ENCODE data around the gene KCNG3. TPM values are rescaled to one million over a fixed set of nuclear protein-coding genes. Genes with fewer than 3 reads are reported as not detected.
"Not testable (repeated sequence)": the region's sequence is repeated elsewhere in the genome, so short reads cannot be mapped to it uniquely, and the experiment has no call there.

The KCNG3 gene
- total RNA-seq, 4 donors from 2014 or later, result 0.09 to 0.38 (median 0.29) TPM

- Histone ChIP-seq H3K27ac (no peak overlapping the region), H3K4me1 (no peaks in the 10 kb centered on the region), H3K27me3 (no peaks in the 10 kb centered on the region), H3K9me3 (no peaks in the 10 kb centered on the region), H3K36me3 (no peaks in the 10 kb centered on the region), H3K4me3 (no peak overlapping the region)
- intact Hi-C loops (cut with DNase I), result no loop called here
- DNase-seq, result no peak
- no CpG with 5 or more reads among the region's 6 CpGs for WGBS, 2 donors
- TF ChIP-seq POLR2A (IDR thresholded peaks at IDR 0.05), result no peak
- TF ChIP-seq CTCF (IDR thresholded peaks at IDR 0.05), result no peak
Measured at GRCh38 chr2:42407476-42407875, 86.3 kb downstream of the KCNG3 start.

GRCh38 chr2:42404676-42405075 is 89.1 kb downstream of the KCNG3 start:
- no peak for DNase-seq
- H3K4me3 ChIP-seq, result no peak overlapping the region
- H3K27ac ChIP-seq, result no peak overlapping the region
- no peaks in the 10 kb centered on the region for H3K27me3 ChIP-seq
- no peaks in the 10 kb centered on the region for H3K9me3 ChIP-seq
- WGBS, 2 donors, result 81 to 82% methylated on average over 4 of the region's 4 CpGs
- intact Hi-C loops (cut with DNase I), result no loop called here
- H3K36me3 ChIP-seq, result no peaks in the 10 kb centered on the region
- H3K4me1 ChIP-seq, result no peaks in the 10 kb centered on the region
- TF ChIP-seq CTCF (IDR thresholded peaks at IDR 0.05), result no peak
- TF ChIP-seq POLR2A (IDR thresholded peaks at IDR 0.05), result no peak

- WGBS, 2 donors, result 92 to 94% methylated on average over 6 of the region's 6 CpGs
- Histone ChIP-seq H3K36me3 (no peaks in the 10 kb centered on the region), H3K9me3 (no peaks in the 10 kb centered on the region), H3K4me1 (no peaks in the 10 kb centered on the region), H3K27me3 (no peaks in the 10 kb centered on the region), H3K27ac (no peak overlapping the region), H3K4me3 (no peak overlapping the region)
- no peak for DNase-seq
- intact Hi-C loops (cut with DNase I), result no loop called here
- no peak for TF ChIP-seq POLR2A (IDR thresholded peaks at IDR 0.05)
- no peak for TF ChIP-seq CTCF (IDR thresholded peaks at IDR 0.05)
Measured at GRCh38 chr2:42401773-42402172, 92.0 kb downstream of the KCNG3 start.

GRCh38 chr2:42398052-42398451 is 95.7 kb downstream of the KCNG3 start:
- H3K36me3 ChIP-seq; H3K9me3 ChIP-seq; H3K27me3 ChIP-seq; H3K27ac ChIP-seq; DNase-seq; intact Hi-C loops (cut with DNase I); H3K4me1 ChIP-seq; H3K4me3 ChIP-seq: not testable (repeated sequence)
- 93 to 94% methylated on average over 11 of the region's 11 CpGs for WGBS, 2 donors

GRCh38 chr2:42393320-42393719 is 100.5 kb downstream of the KCNG3 start:
- DNase-seq; intact Hi-C loops (cut with DNase I): not testable (repeated sequence)

GRCh38 chr2:42392191-42392590 is 101.6 kb downstream of the KCNG3 start:
- Histone ChIP-seq H3K4me1 (no peaks in the 10 kb centered on the region), H3K4me3 (no peak overlapping the region), H3K9me3 (no peaks in the 10 kb centered on the region), H3K36me3 (no peaks in the 10 kb centered on the region), H3K27me3 (no peaks in the 10 kb centered on the region), H3K27ac (no peak overlapping the region)
- intact Hi-C loops (cut with DNase I), result no loop called here
- DNase-seq, result no peak
- no peak for TF ChIP-seq CTCF (IDR thresholded peaks at IDR 0.05)
- no peak for TF ChIP-seq POLR2A (IDR thresholded peaks at IDR 0.05)
- WGBS, 2 donors, result 67 to 91% methylated on average over 1 of the region's 1 CpG

More at GRCh38 chr2:42393320-42393719, 100.5 kb downstream of the KCNG3 start:
- H3K36me3 ChIP-seq, H3K27ac ChIP-seq, H3K9me3 ChIP-seq, H3K27me3 ChIP-seq, H3K4me3 ChIP-seq, H3K4me1 ChIP-seq: not testable (repeated sequence)
- 90 to 97% methylated on average over 3 of the region's 3 CpGs for WGBS, 2 donors

Small RNA genes lying within 50 kb of the gene (small RNA-seq; reads per million reads assigned to genes)
- gene RF00017 (0 reads per million in 4 donors), gene RF00612 (0 reads per million in 4 donors)

Other genes with a start within 250 kb of the KCNG3 start
- 100 to 1,000 TPM in 2 of 4 donors, 10 to 100 TPM in 2; 51.3 to 152 (median 104) TPM for gene COX7A2L, start 132.8 kb downstream of the KCNG3 start, total RNA-seq
- 10 to 100 TPM; 26.5 to 37.2 (median 34.4) TPM for gene MTA3, start 74.7 kb upstream of the KCNG3 start, total RNA-seq